Measurements from ENCODE around the gene ACKR1. TPM values are rescaled to one million over a fixed set of nuclear protein-coding genes. Genes with fewer than 3 reads are reported as not detected.

ACKR1 gene
- polyA plus RNA-seq, 1 donor (not counting 4 experiments of a cell fraction or from before 2014, with no cell fraction given), result not detected

GRCh38 chr1:159180516-159180915, 24.2 kb upstream of the ACKR1 start:
- H3K4me2 ChIP-seq (ENCODE audit: control insufficient read depth, extremely low read depth, insufficient read depth, low read depth, low read length), result no peak overlapping the region
- no peak overlapping the region for H3K27ac ChIP-seq (ENCODE audit: control insufficient read depth, insufficient read depth, low read length)
- H3K79me2 ChIP-seq (ENCODE audit: control insufficient read depth, insufficient read depth, low read length), result no peaks in the 10 kb centered on the region
- H3K9me3 ChIP-seq (ENCODE audit: control insufficient read depth, low read depth, low read length), result no peaks in the 10 kb centered on the region
- no peaks in the 10 kb centered on the region for H3K36me3 ChIP-seq (ENCODE audit: control insufficient read depth in 2 of 2, extremely low read depth in 1 of 2, insufficient read depth in 2 of 2, low read length in 2 of 2)
- no peaks in the 10 kb centered on the region for H4K20me1 ChIP-seq (ENCODE audit: control insufficient read depth, extremely low read depth, insufficient read depth, low read length)
- dilution Hi-C loops (cut with MboI; ENCODE audit: extremely low pct_ligation_motif_present, low sequenced_read_pairs), result no loop called here
- no peak overlapping the region for H3K4me3 ChIP-seq (ENCODE audit: control insufficient read depth in 2 of 3, extremely low read depth in 1 of 3, insufficient read depth in 2 of 3, low read depth in 1 of 3, low read length in 3 of 3)
- TF ChIP-seq CTCF (optimal IDR thresholded peaks at IDR 0.05 in 1 of 3, IDR thresholded peaks at IDR 0.05 in 1 of 3, conservative IDR thresholded peaks at IDR 0.05 in 1 of 3; ENCODE audit: extremely low read depth in 1 of 3, insufficient read depth in 2 of 3, low read length in 3 of 3) (no peak), EZH2 (IDR thresholded peaks at IDR 0.05; ENCODE audit: low read length) (no peak)
- no peak overlapping the region for H2AFZ ChIP-seq (ENCODE audit: control insufficient read depth, low read length)
- peaks cover 4% of the 10 kb centered on the region for H3K27me3 ChIP-seq (ENCODE audit: control insufficient read depth, extremely low read depth, insufficient read depth, low read length)
- DNase-seq (ENCODE audit: low read depth, low spot score) (no peak), FAIRE-seq (no peak)
- H3K4me1 ChIP-seq (ENCODE audit: control insufficient read depth, extremely low read depth, insufficient read depth, low read length), result no peaks in the 10 kb centered on the region
- no peaks in the 10 kb centered on the region for H3K9me1 ChIP-seq (ENCODE audit: control insufficient read depth, extremely low read depth, insufficient read depth, low read length)
- no peak overlapping the region for H3K9ac ChIP-seq (ENCODE audit: control insufficient read depth, extremely low read depth, insufficient read depth, low read length)

GRCh38 chr1:159181328-159182024, 23.2 kb upstream of the ACKR1 start:
- no peak overlapping the region for H3K4me2 ChIP-seq (ENCODE audit: control insufficient read depth, extremely low read depth, insufficient read depth, low read depth, low read length)

More at GRCh38 chr1:159181328-159182024, 23.2 kb upstream of the ACKR1 start:
- FAIRE-seq (no peak), DNase-seq (ENCODE audit: low read depth, low spot score) (no peak)
- no peak overlapping the region for H3K27ac ChIP-seq (ENCODE audit: control insufficient read depth, insufficient read depth, low read length)
- peaks cover 4% of the 10 kb centered on the region for H3K27me3 ChIP-seq (ENCODE audit: control insufficient read depth, extremely low read depth, insufficient read depth, low read length)
- H3K4me1 ChIP-seq (ENCODE audit: control insufficient read depth, extremely low read depth, insufficient read depth, low read length), result no peaks in the 10 kb centered on the region
- dilution Hi-C loops (cut with MboI; ENCODE audit: extremely low pct_ligation_motif_present, low sequenced_read_pairs), result no loop called here
- H2AFZ ChIP-seq (ENCODE audit: control insufficient read depth, low read length), result no peak overlapping the region
- H3K79me2 ChIP-seq (ENCODE audit: control insufficient read depth, insufficient read depth, low read length), result no peaks in the 10 kb centered on the region
- H3K9me1 ChIP-seq (ENCODE audit: control insufficient read depth, extremely low read depth, insufficient read depth, low read length), result no peaks in the 10 kb centered on the region
- H3K9me3 ChIP-seq (ENCODE audit: control insufficient read depth, low read depth, low read length), result no peaks in the 10 kb centered on the region
- H3K36me3 ChIP-seq (ENCODE audit: control insufficient read depth in 2 of 2, extremely low read depth in 1 of 2, insufficient read depth in 2 of 2, low read length in 2 of 2), result no peaks in the 10 kb centered on the region
- H3K9ac ChIP-seq (ENCODE audit: control insufficient read depth, extremely low read depth, insufficient read depth, low read length), result no peak overlapping the region
- H3K4me3 ChIP-seq (ENCODE audit: control insufficient read depth in 2 of 3, extremely low read depth in 1 of 3, insufficient read depth in 2 of 3, low read depth in 1 of 3, low read length in 3 of 3), result no peak overlapping the region
- H4K20me1 ChIP-seq (ENCODE audit: control insufficient read depth, extremely low read depth, insufficient read depth, low read length), result no peaks in the 10 kb centered on the region
- TF ChIP-seq CTCF (optimal IDR thresholded peaks at IDR 0.05 in 1 of 3, IDR thresholded peaks at IDR 0.05 in 1 of 3, conservative IDR thresholded peaks at IDR 0.05 in 1 of 3; ENCODE audit: extremely low read depth in 1 of 3, insufficient read depth in 2 of 3, low read length in 3 of 3), result no peak
- TF ChIP-seq EZH2 (IDR thresholded peaks at IDR 0.05; ENCODE audit: low read length), result no peak

Measured in keratinocyte (primary cell).